HG03565 (cell line): ENCODE data around the gene SLN.

Experiments used
- ATAC-seq: cut with Tn5 transposase; IDR thresholded peaks from one replicate; pipeline ENCODE4 v1.9.1; 2021; ENCODE audit warnings: mild to moderate bottlenecking, moderate library complexity; ENCODE audit not compliant: unreplicated experiment

Gene SLN

DNA sequence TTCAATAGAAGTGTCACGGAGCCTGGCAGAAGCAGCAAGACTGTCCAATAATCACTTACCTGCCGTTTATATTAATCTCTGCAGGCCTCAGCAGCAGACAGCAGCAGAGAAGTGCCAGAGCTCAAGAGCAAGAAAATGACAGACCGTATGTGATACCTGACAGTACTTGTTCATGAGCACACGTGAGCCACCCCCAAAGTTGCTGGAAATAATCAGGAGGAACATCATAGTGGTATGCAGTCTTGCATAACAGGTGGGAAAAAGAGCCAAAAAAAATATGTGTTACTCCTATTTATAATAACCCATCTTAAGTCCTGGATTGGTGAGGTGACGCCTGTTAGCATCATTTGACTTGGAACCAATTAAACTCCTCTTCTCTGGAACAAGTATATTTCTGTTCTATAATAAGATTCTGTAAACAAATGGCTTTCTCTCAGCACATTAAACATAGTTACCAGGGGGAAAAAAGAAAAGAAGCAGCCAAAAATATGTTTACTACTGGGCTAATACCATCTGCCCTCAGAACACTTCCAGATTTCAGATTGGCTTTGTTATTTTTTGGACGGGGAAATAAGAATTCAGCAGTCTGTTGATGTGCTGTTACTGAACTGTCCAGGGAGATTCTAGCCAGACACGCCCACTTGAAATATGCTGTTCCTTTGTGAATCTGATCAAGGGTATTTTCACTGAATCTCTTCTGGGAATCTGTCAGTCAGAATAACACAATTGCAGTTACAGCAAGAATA lies 7.9 kb upstream of the SLN start:
- ATAC-seq: no peak

DNA sequence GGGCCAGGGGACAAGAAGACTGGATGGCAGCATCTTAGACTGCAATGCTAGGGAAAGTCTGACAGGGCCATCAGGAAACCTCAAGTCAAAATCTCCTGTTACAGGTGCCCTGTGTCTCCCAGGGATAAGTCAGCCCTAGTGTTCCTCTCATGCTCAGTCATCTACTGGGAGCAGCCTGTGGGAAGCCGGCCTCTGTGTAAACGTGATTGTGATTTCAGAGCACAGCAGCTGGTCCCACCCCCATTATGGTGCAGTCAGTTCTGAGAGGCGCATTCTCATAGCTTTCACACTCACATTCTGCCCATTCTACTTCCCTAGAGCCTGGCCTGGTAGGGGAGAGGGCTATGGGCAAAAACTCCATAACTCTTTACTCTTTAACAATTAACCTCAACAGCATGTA lies 7.2 kb upstream of the SLN start:
- ATAC-seq: no peak

DNA sequence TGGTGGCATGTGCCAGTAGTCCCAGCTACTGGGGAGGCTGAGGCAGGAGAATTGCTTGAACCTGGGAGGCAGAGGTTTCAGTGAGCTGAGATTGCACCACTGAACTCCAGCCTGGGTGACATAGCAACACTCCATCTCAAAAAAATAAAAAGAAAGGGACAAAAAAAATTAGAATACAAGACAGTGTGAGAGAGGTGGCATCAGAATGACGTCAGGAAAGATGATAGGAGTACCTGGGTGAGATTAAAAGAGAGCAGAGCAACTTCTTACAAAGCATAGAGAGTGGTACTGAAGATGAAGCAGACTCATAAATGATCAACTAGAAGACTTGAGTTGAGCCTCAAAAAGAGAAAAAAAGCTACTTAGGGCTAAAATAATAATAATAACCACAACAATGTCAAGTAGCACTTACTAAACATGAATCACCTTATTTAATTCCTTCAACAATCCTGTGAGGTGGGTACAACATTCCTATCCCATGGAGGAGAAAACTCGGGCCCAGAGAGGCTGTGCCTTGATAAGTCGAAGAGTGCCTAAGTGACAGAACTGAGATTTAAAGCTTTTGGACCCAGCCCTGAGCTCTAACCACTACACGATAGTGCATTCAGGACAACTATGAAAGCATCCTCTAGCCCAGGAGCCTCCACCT lies 5.2 kb upstream of the SLN start:
- ATAC-seq: no peak

DNA sequence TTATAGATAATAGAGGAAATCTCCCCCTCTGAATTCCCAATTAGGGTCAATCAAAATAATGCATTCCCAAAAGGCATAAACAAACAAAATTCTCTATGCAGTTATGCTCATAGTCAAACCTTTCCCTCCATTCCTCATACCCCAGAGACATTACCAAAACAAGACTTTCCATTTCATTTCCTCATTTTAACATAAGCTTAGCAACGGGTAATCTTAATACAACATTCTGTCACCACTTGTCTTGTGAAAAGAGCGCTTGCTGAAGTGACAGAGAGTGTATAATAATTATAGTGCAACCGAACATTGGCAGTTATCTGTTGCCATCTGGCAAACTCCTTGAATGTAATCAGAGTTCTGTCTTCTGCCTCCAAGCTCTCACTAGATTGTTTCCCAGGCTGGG lies 1.2 kb upstream of the SLN start:
- ATAC-seq: no peak

DNA sequence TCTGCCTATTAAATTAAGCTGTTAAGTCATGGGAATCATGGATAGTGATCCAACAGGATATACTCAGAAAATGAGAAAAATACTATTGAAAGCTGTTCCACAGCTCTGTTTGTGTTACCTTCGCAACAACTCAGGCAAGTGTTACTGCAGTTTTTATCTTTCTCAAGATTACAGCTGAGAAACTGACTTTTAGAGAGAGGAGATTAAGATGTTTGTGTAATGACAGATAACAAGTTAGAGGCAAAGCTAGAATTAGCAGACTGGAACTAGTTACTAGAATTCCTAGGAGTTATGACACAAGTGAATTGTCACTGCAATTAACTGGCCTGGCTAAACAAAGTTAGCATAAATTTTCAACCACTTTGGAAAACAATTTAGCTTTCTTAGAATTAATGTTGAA lies 1.6 kb downstream of the SLN start:
- ATAC-seq: no peak

DNA sequence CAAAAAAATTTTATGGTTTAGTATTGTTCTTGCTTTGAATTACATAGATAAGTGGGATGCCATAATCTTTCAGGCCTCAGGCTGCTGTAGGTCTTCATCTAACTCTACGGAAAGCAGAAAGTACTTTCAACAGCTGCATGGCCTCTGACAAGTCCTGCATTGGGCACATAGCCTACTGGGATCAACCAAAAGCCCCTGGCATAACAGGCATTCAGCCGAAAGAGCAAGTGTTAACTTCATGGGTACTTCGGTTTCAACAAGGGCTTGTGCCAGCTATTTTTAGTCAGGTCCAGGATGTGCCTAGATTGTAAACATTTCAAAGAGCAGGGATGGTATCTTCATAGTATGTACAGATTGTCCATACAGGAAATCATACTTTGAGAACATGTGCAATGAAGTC lies 3.1 kb downstream of the SLN start:
- no peak for ATAC-seq

DNA sequence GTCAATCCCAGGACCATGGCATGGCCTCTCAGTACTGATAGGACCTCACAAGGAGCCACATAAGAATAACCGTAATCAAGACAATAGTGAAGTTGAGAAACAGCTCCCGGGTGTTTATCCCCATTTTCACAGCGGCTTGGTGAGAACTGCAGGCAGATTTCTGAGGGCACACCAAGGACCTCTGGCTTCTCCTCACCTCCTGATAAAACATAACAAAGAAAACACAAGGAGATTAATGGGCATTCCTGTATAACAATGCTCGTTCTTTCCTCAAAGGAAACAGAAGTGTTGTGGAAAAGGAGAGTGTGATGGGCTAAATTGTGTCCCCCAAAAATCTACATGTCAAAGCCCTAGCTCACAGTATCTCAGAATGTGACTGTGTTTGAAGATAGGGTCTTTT lies 4.0 kb downstream of the SLN start:
- no peak for ATAC-seq

DNA sequence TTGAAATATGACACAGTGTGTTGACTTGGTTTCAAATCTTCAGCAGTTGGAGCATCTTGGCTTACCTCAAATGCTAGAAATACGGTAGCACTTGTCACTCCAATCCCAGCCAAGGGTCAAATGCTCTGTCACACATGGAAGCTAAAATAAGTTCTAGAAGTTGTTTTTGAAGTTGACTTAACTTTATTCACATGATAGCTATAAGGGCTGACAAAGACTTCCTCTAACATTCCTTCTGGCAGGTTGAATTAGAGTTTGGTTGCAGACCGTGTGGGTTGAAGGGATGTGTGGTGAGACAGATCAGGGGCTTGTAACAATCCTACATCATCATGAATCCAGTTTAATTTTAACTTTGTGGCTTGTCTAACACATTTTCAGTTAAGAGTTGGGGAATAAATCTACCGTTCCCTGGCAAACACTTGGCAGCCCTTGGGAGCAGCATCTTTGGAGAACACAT lies 4.6 kb downstream of the SLN start:
- ATAC-seq: no peak

DNA sequence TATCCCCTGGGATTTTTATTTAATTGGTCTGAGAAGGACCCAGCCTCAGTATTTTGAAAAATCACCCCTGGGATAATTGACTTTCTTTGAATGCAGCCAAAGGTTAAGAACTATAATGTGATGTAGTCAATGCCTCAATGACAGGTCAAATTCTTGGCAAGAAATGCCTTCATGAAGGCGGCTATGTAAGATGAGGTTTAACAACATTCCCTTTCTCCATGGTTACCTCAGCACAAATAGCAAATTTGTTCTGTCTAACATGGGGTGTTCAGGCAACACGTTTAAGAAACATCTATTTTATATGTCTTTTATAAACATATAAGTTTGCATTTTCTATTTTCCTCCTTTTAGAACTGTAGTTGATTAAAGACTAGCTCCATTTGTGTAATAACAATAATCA lies 5.3 kb downstream of the SLN start:
- no peak for ATAC-seq

DNA sequence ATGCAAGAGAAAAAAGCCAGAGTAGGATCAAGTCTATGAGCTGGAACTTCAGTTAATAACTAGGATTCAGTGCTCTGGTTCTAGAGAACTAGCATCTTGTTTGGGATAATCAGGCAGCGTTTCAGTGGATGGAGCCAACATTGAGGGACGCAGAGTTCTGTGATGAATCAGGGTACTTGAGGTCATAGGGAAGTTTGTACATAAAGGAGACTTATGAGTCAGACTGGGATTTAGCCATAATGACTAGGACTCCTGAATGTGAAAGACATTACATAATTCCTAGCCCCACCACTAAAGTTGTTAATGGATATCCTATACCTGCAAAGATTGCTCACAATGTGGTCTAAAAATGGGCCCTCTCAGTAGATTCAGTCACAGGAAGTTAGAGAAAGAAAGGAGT lies 6.8 kb downstream of the SLN start:
- no peak for ATAC-seq

DNA sequence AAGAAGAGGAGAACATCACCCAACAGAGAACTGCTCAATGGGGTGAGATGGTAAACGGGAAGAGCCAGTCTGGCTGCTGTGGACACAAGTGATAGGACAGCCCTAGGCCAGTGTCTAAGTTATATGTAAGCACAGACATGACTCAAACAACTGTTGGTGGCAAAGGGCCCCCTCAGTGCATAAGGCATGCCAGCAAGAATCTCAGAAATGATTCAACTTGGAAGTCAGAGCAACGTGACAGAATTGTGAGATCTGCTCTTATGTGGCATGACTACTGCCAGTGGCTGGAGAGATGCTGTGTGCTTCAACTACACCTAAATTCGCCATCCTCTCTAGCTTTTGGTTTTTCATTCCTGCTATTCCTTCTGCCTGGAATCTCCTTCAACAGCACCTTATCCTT lies 7.4 kb downstream of the SLN start:
- no peak for ATAC-seq

DNA sequence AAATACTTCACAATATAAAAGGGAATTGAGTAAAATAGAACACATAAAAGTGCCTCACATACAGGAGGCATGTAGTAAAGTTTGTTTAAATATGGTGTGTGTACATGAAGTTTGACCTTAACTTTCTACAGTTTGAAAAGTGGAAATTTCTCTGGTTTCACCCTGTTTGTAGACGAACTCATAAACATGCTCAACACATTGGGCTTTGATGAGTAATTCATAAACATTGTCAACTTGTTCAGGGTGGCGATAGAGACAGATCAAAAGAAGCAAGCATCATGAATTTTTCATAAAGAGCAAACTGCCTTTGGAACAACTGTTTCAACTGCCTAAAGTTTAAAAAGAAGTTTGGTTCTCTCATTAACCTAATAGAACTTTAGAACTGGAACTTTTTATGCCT lies 9.1 kb downstream of the SLN start:
- no peak for ATAC-seq

DNA sequence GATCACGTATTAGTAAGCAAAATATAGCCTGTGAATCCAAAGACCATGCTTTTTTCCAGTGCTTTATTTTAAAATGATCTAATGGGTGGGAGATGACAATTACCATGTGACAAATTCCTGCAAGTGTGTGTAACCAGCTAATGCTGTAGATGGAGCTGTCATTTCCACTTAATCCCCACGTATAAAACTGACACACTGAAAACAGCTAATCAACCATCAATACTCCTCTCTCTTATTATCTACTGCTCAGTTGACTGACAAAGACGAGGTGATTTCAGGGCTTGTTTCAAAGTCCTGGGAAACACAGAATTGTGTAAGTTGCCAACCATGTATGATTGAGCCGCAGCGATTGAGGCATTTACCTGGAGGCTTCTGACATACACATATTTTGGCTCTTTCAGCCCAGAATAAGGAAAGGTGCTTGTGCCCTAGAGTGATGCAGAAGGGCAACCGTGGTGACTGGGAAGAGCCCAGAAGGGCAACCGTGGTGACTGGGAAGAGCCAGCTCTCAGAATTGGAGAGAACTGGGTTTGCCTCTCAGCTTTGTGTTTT lies 9.7 kb downstream of the SLN start:
- ATAC-seq: no peak

DNA sequence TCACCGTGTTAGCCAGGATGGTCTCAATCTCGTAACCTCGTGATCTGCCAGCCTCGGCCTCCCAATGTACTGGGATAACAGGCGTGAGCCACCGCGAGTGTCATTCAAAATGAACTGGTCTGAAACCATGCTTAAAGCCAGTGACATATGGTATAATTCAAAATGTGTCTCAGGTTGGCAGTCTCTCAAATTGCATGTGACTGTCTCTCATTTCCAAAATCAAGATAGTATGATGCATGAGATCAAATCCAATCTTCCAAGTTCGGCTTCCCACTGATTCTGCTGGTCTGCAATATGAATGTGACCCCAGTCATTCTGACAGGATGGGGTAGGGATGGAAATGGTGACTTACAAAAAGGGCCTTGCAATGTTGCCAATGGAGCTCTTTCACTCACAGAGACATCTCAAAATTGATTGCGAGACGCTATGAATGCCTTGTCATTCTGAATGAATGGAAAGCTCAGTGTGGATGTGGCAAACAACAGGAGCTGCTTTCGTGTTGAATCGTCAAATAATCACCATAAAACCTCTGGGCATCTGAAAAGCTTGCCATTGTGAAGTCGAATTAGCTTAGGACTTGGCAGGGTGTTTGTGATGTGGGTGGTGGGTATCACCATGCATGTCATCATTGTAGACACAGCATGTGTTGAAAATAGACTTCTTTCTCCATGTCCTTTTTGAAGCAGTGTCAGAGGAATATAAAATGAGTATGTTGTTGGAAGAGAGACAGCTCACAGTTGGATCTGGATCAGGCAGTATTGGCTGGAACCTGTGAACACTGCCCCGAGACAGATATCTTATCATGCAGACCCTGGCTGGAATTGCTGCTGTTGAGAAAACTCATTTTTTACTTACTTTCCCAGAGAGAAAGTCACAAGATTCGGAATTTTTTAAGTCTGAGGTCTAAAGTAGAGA lies 12.2 kb downstream of the SLN start:
- ATAC-seq: no peak

DNA sequence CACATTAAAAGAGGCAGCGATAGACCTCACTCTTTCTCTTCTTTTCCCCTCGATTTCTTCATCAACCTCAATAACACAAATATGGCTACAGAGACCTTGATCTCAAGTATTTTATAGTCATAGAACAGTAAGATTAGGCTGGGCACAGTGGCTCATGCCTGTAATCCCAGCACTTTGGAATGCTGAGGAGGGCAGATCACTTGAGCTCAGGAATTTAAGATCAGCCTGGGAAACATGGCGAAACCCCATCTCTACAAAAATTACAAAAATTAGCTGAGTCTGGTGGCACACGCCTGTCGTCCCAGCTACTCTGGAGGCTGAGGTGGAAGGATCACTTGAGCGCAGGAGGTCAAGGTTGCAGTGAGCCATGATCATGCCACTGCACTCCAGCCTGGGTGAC lies 14.6 kb downstream of the SLN start:
- no peak for ATAC-seq

DNA sequence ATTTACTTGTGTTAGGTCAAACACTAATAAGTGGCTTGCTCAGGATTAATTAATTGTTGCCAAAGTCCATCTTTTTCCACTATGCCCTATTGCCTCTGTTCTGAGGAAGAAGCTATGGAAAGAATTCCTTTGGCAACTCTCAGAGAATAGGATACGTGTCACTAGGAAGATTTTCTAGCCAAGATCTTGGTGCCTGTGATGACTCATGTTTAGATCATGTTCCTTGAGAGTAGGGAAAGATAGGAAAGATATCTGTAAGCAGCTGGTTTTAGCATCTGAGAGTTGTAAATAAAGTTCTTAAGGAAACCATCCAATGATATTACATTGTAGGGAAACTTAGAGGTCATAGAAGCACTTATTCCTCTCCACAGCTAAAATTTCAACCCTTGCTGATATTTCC lies 15.7 kb downstream of the SLN start:
- ATAC-seq: no peak

DNA sequence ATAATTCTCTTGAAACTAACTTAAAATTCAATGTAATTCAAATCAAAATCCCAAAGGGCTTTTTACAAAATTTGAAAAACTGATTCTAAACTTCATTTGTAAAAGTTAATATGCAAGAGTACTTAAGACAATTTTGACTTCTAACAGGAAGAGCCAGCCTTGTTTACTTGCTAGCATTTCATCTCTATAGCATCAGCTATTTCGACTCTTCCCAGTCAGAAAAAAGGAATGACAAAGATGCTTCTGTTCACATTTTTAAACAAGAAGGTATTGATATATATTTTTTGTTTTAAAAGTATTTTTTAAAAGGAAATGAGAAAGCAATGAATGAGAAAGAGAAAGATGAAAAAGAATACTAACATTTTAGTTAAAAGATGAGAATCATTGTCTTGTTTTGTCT lies 16.4 kb downstream of the SLN start:
- ATAC-seq: no peak

DNA sequence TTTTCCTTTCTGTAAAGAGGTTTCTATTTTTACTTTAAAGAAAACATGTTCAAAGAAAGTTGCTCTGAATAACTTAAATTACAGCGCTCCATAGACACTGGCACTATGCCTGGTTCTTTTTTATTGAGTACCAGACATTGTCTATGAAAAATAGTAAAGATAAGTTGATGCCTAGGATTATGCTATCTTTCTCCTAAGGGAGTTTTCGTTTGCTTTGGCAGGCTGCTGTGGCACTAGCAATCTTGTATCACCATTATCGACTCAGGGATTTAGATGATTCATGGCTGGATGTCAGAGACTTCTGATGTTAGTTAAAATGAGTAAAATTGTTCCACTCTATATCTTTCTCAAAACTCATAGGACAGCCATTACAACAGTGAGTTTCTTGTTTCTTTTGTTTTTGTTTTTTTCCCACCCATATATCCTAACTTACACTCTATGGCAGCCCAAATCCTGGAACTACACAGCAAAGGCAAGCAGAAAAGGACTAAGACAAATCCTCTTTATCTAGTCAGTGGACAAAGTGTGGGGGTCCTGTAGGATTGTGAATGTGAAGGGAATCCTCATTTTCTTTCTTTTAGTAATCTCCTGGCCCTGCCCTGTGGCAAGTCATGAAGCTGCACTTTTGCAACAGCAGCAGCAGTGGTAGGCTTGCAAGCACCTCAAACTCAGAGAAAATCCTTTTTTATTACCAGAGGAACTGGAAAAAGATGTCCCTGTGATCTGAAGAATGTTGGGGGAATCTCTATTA lies 20.7 kb downstream of the SLN start:
- no peak for ATAC-seq

DNA sequence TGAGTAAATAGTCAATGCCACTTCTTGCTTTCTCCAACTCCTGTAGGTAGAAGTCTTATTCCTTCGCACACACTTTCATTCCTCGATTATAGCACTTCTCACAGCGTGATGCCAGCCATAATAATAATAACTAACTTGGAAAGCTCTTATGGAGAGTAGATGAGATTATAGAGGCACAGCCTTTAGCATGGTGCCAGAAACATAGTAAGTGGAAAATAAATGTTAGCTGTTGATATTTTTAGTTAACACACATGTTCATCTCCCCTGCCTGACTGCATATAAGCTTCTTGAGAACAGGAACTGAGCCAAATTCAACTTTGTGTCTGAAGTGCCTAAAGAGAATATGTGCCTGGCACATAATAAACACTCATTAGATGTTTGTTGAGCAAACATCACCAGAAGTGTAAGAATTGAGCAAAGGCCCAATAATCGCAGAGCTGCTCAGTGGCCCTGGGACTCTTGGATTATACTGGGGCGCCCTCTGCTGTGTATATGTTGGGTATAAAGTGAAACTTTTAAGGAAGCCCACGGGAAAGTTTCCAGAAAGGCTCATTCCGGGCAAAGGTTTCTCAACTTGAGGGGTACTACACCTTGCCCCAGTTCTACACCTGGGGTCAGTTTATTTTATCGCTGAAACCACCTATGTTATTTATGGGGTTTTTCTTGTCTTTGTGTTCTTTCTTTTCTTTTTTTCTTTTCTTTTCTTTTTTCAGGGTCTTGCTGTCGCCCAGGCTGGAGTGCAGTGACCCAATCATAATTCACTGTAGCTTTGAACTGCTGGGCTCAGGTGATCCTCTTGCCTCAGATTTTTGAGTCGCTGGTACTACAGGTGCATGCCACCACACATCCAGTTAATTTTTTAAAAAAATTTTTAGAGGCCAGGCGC lies 22.3 kb downstream of the SLN start:
- no peak for ATAC-seq
